Colon (tissue), 2 donors: ENCODE data around the gene HOXD9.

Source experiments
- FAIRE-seq: peaks from 2 replicates; lab custom pipeline; 2012; peaks lifted over from hg19 to GRCh38; lab: Jason Lieb, UNC
- donor health status: control.
- donor health status: control.

HOXD9 gene

DNA sequence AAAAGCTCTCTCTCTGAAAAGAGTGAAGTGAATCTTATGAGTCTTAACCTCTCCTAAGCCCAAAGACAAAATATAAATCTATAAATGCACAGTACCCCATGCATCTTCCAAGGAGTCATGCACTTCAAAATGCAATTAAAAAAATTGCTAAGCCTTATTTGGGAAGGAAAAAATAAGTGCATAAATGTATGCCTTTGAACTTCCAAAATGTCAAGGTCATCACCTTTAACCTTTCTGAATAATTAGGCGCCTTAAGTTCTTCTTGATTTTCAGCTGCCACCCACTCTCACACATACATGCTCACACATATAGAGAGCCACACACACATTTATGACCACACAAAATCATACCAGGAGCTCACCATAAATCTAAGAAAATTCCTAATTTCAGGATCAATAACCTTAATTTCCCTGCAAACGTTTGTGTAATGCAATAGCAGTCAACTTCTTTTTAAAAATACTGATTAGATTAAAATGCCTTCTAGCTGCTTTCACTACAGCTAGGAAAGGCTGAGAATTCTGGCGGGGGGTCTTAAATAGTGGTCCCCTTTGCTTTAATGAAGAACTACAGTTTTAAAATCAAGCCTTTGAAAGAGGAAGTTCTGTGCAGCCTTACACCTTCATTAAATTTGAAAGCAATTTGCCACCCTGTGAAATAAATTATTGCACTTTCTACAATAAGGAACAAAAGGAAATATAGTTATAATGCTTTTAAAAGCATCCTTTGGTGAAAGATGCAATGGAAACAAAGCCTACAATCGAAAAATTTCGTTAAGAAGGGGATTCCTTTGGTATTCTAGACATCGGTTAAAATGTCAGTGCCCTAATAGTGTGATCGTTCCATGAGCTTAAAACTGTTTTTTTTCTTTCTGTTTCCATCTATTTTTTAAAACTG lies 11.9 kb upstream of the HOXD9 start:
- no peak for FAIRE-seq

DNA sequence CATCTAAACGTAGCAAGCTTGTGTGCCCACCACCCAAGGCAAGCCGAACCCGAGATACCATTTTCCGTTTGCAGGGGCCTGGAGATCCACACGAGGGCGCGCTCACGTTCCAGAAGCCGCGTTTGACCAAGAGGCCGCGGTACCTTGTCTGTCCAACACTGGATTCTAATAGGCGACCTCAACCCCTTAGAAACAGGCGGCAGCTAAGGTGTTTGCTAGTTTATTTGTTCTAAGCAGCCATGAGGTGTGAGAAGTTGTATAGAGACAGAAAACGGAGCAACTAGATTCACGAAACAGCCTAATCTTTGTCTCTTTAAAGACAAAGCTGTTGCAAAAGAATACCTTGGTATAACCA lies 11.2 kb upstream of the HOXD9 start:
- no peak for FAIRE-seq

DNA sequence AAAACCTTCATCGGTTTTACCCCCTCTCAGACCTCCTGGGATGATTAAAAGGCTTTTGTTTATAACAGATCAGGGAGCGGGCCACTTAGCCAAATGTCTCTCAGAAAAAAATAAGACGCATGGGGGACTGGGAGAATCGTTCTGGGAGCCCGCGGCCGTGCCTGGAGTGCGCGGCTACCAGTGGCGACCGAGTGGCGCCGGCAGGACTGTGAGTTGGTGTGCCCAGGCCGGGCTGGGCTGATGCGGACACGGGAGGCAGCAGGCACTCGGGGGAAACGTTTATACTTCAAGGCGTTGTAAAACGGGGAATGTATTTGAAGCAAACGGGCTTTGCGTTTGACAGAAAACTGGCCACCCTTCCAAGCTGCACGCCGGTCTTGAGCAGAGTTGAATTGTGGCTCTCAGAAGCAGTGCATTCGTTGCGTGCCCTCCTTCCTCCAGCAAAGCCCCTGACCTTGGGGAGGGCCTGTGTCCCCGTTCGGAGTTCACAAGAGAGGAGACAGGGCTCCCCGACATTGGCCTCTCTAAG lies 10.6 kb upstream of the HOXD9 start:
- FAIRE-seq, result no peak

DNA sequence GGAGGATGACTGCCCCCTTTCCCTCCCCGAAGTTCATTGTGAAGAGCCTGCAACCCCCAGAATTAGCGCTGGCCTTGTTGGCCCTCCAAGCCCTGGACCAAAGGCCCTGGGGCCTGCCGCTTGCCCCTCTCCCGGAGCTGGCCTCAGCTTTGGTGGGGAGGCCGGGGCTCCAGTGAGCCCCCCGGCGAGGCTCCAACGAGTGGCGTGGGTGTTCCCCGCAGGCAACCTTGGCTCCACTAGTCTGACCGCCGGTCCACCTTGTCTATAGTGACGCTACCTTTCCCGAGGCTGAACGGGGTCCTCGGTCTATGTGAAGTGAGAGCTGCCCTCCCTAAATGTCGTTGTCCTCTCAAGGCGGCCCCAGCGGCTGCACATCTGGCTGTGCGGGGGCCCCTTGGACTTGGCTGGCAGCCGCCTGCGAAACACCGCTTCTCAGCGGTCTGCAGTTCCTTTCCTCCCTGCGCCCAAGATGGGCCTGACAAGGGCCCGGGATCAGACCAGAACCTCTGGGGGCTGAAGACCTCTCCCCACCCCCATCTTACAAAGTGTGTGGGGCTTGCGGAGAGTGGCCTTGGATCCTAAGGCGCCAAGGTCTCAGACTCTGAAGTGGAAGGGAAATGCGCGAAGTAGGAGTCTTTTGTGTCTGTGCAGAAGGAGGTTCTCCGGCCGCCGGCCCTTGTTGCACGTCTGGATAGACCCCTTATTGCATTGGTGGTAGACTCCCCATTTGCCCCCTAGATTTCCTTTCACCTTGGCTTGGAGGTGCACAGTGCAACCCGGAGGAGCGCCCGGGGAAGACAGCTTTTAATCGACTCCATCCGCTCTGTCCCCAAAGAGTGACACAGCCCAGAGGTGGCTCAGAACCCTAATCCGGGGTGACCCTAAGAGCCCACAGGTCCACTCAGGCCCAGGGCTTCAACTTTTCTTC lies 9.9 kb upstream of the HOXD9 start:
- FAIRE-seq, result no peak

DNA sequence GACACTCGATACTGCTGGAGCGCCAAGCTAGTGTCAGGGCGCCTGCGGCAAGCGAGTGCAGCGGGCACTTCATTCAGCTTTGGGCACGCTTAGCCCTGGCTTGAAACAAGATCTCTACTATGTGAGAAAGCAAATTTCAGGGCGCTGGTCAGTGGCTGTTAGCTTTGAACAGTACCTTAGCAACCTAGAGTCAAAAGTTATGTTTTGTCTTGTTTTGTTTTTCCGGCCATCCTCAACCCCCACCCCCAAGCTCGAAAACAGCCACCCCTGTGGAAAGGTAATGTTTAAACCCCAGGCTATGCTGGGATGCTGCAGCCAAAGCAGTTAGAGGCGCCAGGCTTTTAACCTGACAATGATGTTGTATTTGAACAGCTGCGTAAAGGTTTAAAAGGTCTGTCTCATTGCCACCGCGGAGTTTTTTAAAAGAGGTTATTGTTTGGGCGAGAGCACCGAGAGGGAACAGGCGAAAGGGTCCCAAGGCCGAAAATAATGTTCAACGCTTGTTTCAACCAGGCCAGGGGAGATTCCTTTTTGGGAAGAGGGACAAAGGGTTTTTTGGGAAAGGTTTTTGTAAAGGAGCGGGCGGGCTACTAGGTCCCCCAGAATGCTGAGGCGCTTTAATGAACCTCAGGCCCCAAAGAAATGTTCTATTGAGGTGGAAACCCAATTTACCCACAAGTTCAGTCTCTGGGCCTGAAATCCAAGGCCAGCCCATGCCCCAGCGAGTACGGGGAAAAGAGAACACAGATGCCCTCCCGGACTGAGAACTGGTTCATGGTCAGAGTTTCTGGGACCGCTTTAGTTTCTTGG lies 8.2 kb upstream of the HOXD9 start:
- FAIRE-seq, result no peak

DNA sequence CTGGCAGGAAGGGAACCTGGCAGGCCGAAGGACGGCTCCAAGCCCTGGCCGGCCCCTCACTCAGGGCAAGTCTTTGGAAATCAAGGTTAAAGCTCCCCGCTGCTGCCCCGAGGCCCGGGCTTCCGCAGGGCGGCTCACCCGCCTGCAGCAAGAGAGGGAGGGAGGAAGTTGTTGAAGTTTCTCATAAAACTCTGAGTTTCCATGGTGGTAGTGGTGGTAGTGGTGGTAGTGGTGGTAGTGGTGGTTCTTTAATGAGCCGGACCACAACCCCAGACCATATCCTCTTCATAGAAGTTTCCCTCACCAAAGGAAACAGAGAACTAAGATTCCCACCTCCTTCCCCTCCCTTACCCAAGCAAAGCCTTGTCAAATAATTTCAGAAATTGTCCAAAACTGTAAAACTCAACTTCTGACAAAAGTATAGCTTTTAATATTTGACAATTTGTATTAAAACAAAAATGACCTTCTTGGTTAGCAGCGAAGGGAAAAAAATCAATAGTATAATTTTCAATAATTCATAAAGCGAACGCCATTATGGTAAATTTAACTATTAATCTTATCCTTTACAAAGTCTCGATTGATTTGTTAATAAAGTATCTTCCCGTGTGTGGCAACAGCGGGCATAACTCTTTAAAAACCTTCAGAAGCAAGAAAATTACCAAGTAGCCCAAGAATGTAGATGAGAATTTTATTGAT lies 7.4 kb upstream of the HOXD9 start:
- no peak for FAIRE-seq

DNA sequence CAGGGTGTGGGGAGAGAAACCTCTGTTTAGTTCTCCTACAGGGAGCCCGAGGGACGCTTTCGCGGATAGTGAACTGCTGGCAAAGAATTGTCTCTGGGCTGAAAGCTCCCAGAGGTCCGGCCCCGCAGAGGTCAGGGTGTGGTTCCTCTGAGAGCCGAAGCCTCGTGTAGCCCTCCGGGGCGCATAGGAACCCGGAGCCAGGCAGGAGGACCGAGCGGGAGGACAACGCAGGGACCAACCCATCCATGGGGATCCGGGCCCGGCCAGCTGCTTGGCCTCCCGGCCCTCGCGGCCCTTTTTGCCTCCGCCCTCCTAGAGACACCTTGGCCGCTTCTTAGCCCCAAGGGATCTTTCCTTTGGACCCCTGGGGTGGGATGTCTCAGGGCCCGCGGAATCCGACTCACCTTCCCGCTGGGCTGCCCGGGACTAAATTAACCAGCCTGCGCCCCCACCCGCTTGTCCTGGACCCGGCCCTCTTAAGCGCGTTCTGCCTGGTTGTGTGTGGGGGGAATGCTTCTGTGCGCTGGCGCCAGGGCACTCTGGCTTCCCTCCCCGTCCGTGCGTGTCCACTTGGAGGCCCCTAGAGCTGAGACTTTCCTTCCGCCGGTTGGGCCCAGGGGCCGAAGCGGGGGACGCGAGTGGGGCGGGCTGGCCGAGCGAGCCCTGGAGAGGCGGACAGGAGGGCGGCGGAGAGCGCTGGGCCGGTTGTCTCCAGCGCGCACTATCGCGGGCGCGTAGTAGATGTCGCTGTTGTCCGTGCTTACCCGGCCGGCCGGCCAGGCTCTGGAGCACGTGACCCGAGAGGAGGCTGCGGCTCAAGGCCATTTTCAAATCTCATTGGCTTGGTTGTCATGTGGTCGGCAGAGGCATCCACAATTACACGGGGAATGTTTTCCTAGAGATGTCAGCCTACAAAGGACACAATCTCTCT lies 6.4 kb upstream of the HOXD9 start, which contains the start of gene HOXD10:
HOXD10 (plus strand) TSS at position 896 of the 931 bp plus-strand sequence. CDS start 56 bp downstream, outside the sequence.
- FAIRE-seq, result no peak

DNA sequence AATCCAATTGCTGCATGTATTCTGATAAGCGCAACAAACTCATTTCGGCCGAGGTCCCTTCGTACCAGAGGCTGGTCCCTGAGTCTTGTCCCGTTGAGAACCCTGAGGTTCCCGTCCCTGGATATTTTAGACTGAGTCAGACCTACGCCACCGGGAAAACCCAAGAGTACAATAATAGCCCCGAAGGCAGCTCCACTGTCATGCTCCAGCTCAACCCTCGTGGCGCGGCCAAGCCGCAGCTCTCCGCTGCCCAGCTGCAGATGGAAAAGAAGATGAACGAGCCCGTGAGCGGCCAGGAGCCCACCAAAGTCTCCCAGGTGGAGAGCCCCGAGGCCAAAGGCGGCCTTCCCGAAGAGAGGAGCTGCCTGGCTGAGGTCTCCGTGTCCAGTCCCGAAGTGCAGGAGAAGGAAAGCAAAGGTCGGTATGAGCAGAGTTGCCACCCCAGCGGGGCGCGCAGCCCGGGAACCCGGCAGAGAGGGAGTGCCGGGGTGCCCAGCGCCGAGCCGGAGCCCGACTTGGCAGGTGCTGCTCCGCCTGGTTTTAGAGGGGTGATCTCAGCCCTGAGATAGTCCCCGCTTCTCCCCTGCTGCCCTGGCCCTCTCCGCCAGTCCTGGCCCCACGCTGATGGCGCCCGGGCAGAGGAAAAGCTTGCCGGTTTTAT lies 5.2 kb upstream of the HOXD9 start:
- FAIRE-seq, result no peak

DNA sequence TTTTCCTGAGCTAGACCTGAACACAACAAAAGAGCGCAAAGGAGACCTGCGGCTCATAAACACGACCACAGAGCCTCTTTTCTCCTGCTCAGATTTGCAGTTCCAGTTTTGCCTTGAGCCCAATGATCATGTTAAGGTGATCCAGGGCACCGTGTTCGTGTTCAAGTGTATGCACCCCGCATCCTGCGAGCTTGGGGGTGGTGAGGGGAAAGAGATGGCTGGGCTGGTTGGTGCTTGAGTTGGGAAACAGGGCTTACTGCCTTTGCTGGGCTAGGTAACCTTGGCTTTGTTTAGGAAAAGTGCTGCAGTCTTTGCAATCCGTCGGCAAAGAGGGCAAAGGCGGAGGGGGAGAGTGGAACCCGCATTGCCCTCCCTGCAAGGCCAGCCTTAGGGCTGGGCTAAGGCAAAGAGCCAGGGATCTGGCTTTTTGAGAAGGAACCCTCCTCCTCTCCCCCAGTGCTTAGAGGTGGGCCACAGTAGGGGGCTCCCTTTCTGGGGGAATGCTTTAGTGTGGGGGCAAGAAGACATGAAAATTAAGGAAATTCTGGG lies 4.6 kb upstream of the HOXD9 start:
- no peak for FAIRE-seq

DNA sequence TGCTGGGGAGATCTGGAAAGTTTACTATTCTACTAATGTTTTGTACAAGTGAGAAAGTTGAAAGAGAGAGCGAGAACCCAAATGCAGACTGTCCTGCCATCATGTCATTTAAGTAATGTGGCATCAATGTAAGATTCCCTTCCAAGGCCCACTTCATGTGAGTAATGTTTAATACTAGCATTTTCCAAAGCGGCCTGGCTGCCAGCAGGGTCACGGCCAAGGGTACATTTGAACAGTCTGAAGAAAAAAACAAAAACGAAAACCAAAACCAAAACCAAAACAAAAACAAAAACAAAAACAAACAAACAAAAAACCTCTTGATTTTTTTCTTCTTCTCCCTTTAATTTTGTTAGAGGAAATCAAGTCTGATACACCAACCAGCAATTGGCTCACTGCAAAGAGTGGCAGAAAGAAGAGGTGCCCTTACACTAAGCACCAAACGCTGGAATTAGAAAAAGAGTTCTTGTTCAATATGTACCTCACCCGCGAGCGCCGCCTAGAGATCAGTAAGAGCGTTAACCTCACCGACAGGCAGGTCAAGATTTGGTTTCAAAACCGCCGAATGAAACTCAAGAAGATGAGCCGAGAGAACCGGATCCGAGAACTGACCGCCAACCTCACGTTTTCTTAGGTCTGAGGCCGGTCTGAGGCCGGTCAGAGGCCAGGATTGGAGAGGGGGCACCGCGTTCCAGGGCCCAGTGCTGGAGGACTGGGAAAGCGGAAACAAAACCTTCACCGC lies 3.7 kb upstream of the HOXD9 start:
- no peak for FAIRE-seq

DNA sequence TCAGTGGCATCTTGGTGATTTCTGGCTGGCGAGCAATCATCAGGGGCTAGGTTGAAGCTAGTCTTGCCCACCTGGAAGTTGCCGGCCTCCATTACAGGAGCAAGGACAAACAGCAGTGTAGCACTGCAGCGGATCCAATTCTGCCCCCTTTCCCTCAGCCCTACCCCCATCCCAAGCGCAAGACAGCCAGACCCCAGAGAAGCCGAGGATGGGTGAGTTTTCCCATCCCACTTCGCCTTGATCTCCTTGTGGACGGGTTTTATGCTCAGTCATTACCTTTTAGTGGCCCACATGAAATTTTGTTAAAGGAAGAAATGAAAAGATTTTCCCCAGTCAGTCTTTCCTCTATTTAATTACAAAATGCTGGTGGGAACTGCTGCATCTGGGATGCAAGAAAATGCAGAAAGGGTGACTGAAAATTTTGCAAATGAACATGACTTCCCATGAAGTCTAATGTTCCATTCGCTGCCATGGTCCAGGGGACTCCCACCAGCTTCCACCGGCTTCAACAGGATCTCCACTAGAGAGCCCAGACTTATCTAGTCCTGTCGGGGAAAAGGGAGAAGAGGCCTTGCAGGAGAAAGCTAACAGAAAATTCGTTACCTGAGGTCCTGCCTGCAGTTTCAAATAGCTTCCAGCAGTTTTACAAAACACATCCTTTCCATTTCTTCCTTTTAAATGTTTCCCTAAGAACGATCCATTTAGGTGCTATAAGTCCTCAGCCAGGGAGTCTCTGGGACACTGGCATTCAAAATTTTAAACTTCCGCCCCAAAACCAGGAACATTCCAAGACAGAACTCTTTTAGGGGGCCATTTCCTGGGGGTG lies 1.9 kb upstream of the HOXD9 start:
- no peak for FAIRE-seq

DNA sequence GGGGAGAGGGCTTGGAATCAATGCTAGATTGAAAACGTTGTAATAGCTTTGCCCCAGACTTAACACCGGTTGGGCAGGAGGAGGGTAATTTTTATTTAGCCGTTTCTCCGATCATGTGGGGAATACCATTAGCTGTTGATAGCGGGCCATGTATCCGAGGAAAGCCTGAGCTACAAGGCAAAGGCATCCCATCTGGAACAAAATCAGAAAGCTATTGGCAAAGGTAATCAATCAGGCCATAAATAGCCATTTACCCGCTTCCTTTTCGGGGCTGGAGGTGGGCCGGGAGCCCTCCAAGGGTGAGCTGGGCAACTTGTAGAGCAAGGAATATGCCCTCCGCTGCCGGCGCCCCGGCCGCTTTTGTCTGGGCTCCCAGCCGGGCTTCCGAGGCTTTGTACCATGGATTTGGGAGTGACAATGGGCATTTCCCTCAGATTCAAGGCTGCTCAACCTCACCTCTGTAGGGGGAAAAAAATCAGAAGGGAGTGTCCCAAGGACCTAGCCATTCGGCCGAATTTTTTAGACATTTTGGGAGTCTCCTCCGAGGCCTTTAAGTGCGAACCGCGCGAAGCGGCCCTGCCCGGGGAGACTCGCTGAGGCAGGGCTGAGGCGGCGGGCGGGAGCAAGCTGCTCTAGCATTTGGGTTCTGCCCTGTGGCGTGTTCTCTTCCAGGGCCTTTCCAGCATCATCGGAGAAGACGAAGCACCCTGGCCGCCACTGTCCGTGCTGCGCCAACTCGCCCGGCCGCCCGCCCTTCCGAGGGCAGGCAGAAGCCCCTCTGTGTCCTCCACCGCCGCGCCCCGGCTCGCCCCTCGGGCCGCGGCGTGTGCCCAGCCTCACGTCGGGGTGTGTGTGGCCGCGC lies 1.1 kb upstream of the HOXD9 start:
- FAIRE-seq, result no peak

DNA sequence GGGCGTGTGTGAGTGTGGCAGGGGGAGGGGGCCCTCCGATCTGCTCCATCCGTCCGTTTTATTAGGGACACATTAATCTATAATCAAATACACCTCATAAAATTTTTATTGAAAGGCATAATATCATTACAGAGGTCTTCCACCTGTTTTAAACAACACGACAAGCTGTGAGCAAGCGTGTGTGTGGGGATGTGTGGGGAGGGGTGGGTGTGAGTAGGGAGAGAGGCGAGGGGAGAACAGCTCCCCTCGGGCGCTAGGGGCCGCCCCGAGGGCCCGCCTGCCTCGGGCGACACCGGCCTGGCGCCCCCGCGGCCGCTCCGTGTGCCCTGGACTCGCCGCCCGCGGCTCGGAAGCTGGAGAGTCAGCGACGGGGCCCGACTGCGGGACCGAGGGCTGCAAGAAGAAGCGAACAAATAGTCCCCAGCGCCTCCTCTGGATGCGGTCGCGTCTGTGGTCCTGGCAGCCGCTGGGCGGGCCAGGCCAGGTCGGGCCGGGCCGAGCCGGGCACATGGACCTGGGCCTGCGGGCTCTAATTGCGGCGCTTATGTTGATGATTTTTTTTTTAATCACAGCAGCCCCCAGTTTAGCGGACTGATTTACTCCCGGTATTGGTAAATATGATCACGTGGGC lies 352 bp upstream of the HOXD9 start:
- FAIRE-seq, result no peak

DNA sequence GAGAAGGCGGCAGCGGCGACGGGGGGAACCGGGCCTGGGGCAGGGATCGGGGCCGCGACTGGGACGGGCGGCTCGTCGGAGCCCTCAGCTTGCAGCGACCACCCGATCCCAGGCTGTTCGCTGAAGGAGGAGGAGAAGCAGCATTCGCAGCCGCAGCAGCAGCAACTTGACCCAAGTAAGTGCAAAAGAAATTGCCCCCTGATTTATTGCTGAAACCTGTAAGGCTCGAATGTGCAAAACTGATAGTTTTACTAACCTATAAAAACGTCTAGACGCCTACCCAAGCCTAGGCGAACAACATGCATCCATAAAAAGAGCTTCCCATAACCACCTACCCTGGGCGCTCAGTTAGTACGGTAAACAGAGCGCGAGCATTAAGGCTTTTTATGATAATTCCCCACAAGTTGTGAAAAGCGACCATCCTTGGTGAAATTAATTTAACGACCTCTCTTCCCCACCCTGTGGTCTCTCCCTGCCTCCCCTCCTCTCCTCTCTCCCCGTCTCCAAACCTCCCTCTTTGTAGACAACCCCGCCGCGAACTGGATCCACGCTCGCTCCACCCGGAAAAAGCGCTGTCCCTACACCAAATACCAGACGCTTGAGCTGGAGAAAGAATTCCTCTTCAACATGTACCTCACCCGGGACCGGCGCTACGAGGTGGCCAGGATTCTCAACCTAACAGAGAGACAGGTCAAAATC lies 1.0 kb downstream of the HOXD9 start:
- no peak for FAIRE-seq

DNA sequence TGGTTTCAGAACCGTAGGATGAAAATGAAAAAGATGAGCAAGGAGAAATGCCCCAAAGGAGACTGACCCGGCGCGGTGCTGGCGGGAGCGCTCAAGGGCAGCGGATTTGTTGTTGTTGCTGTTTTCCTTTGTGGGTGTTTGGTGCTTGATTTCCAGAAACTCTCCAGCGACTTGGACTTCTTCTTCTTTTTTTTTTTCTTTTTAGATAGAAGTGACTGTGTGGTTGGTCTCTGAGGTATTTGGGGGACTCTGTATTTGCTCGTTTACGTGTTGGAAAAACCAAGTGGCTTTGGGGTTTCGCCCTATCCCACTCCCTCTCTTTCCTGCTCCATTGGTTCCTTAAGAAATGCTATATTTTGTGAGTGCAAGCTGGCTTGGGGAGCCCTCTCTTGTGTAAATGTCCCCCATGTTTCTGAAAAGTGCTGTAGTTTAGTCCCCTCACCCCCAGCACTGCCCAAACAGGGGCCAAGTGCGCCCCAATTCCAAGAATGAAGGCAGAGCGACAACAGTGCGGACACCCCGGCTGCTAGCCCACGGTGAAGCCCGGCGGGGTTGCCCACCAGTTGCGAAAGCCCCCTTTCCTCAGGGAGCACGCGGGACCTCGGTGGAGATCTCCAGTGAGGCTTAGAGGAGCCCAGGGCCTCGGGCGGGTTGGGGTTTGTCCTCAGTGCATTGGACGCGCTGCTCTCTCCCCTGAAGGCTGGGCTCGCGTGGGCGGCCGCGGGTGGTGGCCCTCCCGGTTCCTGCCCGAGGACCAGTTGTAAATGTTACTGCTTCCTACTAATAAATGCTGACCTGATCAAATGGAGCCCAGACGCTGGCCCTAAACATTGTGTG lies 1.8 kb downstream of the HOXD9 start:
- no peak for FAIRE-seq
